Cardiac septum (tissue), 1 donor: ENCODE measurements around the gene GLIS1. TPM values are rescaled to one million over a fixed set of nuclear protein-coding genes. Genes with fewer than 3 reads are reported as not detected.

Source experiments
- DNase-seq: peaks from one replicate; pipeline ENCODE4 v3.0.0-alpha.2; 2020; ENCODE audit warnings: low spot score
- intact Hi-C: fragments of 100-400 bp; cut with DNase I; formaldehyde crosslinking; loops from one replicate; pipeline ENCODE4 v1.14.0; 2022
- total RNA-seq: library from RNA; stranded (reverse); fragmentation: NEBNext Ultra II Directional; extraction: Animal tissue kit (Norgen Biotek cat#: 25700); gene quantifications from one replicate; pipeline ENCODE4 v1.2.1, GENCODE V29; 2021
- donor health status: DM: no; HTN: no; CAD: no.

GLIS1 gene
- total RNA-seq, 1 donor from 2014 or later, result 0.30 TPM

DNA sequence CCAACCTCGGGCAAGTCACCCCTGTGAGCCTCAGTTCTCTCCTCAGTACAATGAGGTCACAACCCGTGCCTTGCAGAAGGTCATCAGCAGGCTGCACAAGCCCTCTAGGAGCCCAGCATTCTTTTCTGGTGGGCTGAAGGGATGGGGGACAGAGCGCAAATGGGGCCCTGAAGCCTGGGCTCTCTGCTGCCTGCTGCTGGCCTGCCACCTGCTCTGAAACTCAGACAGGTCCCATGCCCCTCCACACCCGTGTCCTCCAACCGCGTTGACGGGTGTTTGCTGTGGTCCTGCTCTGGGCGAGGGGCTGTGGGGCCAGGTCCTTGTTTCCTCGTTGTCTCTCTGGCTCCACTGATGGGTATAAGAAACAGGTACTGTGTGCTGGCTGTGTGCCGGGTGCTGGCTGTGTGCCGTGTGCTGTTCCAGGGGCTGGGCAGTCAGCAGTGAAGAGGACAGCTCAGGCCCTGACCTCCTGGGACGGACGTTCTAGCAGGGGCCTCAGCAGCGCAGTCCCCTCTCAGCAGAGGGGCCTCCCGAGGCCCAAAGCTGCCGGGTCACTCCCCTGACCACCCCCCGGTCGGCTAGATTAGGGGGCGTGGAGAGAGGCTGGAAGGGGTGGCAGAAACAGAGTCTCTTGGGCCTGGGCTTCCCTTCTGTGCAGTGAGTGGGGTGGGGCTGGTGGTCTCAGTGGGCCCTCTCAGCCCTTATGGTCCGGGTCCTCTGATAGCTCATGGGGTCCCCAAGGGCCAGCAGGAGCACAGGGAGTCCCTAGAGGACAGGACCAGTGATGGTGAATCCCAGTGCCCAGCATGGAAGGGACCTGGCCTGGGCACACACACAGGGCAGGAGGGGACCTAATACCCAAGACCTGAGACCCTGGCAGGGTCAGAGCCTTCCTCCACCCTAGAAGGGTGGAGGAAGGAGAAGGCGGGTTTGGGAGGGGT, 237.6 kb downstream of the GLIS1 start:
- intact Hi-C loops, result no loop called here
- DNase-seq, result no peak

DNA sequence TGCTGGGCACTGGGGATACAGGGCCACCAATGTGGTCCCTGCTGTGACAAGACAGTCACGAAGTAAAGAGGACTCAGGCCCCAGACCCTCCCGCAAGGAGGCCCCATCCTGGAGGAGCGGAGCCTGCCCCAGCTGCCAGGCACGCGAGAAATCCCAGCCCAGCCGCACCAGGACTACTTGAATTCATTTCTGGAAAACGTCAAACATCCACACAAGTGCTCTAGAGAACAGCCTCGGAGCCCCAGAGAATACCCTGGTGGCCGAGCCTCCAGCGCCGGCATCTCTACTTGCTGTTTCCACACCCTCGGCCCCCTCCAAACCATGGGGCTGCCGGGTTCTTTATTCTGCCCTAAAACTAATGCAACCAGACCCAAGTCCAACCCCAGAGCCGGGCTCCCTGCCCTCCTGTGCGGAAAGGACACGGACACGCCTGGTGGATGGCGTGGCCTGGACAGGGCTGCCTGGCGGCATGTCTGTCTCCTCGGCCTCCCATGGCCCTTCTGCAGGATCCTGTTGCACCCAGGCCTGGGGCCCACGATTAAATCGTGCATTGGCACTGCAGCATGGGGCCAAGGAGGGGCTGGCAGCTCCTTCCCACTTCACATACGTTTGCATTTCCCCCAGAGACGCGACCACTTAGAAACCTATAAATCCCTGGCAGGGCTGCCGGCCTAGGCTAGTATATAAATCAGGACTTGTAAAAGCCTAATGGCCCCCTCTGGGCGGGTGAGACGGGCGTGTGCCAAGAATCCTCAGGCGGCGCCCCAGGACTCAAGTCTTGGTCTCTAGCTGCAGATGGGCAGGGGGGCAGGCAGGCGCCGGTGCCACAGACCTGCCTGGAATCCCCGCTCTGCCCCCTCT, 238.5 kb downstream of the GLIS1 start:
- intact Hi-C loops, result no loop called here
- no peak for DNase-seq

DNA sequence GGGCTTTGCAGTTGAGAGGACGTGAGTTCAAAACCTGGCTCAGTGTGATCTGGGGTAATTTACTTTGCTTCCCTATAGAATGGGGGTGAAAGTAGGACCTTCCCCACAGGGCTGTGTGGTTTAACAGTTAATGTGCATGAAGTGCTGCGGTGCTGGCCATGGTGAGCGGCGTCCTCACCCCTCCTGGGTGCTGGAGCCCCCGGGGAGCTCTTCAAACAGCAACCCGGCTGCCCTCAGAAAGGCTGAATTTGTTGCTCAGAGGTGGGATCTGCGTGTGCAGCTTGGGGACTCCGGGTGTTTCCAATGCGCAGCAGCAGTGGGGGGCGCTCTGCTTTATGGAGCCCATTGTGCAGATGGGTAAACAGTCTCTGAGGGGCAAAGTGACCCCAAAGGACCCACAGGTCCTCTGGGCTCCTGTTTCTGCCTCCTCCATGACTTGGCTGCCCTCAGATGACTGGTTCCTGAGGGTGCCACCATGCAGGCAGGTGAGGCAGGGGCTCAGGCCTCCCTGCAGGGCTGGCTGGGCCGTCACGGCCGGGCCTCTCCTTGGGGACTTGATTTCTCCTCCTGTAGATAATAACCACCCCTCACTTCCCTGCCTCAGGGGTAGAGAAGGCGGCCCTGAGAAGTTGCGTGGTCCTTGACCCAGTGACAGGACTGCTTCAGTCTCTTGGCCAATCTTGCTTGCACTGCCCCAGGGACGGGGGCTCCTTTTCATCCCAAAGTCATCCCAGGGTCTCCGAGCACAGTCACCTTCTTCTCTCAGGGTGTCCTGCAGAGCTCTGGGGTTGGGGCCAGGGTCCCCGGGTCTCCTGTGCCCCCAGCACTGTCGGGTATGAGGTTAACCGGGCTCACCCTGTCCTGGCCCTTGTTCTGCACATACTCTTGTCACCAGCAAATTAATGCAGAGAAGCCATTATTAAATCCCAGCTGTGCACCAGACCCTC, 239.4 kb downstream of the GLIS1 start:
- no peak for DNase-seq
- intact Hi-C loops, result no loop called here

DNA sequence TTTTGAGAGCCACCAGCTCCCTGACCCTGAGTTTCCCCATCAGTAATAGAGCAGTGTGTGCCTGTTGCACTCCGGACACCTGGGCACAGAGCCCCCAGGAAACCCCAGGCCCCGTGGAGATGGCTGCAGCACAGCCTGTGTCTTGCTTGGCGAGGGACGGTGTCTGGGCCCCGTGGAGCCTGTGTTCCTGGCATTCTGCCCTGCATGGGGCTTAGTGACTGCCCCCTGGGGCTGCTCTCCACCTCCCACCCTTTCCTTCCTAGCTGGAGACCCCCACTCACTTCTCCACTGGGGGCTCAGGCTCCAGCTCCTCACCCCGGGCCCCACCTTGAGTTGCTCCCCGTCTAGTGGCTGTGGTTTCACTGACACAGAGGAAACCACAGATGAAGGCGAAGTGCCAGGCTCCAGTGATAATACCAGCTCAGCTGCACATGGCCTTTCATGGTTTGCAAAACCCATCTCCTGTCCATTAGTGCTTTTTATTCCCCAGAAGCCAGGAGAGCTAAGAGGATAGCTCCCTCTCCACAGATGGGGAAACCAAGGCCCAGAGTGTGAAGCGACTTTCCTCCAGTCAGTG, 240.3 kb downstream of the GLIS1 start:
- DNase-seq, result no peak
- intact Hi-C loops, result no loop called here

DNA sequence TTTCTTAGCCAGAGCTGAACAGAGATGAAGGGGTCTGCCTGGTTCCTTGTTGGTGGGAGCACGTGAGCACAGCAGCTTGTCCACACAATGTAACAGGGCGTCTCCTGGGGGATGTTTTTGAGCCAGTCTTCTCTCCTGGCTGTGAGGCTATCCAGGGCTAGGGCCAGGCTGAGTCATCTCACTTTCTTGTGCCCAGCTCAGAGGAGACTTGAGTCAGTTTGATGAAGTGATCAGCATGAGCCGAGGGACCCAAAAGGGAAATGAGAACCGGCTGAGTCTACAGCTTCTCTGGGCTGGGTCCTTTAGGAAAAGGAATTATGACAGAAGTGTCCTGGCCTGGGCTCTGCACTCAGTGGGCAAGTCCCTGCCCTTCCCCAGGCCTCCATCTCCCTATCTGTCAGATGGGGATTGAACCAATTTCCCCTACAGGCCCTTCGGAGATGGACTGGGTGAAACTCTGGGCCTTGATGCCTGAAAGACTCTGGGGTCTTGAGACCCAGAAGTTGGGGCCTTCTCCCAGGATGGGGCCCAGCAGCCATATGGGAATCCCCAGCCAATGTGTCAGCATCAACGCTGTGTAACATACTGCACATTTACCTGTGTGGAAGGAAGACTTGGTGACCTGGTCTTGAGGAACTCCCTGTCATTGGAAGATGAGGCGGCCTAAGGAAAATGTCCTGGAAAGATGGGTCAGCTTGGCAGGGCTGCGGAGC, 243.2 kb downstream of the GLIS1 start:
- DNase-seq, result no peak
- intact Hi-C loops, result no loop called here

DNA sequence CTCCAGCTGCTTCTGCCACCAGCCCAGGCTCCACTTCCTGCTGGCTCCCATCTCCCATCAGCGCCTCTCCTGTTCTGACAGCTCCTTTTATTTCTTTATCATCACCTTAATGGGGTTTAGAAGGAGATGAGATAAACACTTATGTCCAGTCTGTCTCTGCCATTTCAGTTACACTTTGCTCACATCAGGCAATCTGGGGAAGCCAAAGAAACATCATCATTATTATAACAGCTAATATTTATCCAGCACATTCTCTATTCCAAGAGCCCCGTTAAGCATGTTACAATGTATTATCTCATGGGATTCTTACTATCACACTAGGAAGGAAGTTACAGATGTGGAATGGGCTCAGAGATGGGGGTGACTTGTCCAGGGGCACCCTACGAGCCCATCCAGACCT, 248.6 kb downstream of the GLIS1 start:
- DNase-seq, result no peak
- intact Hi-C loops, result no loop called here

DNA sequence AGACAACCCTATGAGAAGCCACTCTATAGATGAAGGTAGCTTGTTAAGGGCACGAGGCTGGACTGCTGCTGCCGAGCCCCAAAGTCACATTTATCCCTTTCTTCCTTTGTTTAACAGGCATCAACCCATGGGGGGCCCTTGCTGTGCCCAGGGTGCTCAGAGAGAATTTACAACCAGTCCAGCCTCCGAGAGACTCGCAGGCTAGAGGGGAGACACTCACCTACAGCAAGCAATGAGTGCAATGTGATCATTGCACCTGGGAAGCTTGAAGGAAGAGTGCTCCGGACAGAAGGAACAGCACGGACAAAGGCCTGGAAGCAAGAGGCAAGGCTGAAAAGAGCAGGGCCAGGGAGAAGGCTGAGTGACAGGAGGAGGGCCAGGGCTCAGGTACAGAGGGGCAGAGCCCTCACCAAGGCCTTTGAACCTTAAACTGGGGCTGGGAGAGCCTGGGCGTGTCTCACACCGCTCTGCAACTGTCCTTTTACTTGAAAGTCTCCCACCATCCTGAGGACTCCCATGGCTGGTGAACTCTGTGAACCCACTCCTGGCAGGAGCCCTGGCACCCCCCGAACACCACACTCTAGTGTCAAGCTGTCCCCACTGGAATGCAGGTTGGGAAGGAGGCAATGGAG, 252.5 kb downstream of the GLIS1 start:
- intact Hi-C loops, result loop anchor here (10.0 kb wide), 1 partner anchor 108 kb away; no protein-coding TSS in a partner anchor
- DNase-seq, result no peak

DNA sequence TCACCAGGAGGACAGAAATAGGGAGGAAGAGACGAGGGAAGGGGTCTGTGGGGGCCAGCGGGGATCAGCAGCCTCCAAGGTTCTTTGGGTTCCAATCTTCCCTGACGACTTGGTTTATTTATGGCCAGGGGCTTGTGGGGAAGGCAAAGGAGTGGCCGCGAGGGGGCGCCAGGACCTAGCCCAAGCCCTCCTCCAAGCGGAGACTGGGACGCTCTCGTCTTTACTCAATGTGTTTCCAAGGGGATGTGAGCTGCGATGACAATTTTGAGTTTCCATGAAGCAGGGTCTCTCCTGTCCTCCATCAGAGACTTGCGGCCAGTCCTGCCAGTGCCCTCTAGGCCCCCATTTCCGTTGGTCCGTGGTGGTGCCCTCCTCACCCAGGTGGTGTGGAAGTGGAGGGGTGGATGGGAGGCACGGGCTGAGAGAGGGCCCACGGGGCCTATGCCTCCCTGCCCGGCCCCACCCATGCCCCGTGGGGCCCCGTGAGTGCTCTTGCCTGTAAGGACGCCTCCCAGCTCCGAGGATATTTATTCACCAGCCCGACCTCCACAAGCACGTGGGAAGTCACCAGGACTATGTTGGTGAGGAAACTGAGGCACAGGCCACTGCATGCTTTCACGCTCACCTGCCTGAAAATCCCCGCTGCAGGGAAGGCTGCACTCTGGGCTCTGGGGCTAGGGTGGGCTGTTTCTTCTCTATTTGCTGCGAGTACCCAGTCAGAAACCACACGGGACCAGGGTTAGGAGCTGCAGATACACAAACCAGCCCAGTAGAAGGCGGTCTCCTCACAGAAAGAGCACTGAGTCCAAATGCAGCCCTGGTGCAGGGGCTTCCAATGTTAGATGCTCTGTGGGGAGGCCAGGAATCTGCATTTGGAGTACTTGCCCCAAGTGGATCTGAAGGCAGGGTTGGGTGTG, 253.2 kb downstream of the GLIS1 start:
- DNase-seq, result no peak
- intact Hi-C loops, result loop anchor here (1.0 to 10.0 kb wide), 3 partner anchors 109 to 269 kb away; no protein-coding TSS in a partner anchor

DNA sequence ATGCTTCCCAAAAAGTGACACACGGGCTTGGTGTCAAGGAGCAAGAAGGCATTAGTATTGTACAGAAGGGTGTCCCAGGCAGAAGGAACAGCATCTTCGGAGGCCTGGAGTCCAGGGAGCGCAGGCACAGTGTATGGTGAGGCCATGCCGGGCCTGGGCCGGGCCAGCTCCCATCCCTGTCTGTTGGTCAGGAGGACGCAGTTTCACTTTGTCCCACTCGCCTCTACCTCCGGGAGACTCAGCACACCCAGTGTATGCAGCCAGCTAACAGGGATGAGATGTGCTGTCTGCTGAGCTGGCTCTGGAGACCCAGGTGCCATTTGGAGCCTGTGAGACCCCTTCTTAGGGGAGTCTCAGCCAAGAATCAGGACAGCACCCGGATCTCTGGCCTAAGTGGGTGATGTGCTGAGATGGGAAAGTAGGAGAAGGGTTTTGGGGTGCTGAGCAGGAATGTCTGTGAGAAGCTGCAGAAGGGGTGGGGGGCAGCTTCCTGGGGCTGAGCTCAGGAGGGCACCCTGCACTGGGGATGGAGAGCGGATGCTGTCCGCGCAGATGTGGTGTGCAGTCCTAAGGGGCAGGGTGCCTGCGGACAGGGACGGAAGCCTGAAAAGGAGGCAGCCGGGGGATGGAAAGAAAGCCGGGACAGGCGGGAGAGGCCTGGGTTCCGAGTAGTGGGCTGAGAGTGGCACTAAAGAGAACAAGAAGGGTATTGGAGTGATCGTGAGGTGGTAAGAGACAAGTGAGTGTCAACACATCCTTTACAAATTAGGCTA, 254.1 kb downstream of the GLIS1 start:
- intact Hi-C loops, result loop anchor here (1.0 to 10.0 kb wide), 3 partner anchors 110 to 269 kb away; no protein-coding TSS in a partner anchor

DNA sequence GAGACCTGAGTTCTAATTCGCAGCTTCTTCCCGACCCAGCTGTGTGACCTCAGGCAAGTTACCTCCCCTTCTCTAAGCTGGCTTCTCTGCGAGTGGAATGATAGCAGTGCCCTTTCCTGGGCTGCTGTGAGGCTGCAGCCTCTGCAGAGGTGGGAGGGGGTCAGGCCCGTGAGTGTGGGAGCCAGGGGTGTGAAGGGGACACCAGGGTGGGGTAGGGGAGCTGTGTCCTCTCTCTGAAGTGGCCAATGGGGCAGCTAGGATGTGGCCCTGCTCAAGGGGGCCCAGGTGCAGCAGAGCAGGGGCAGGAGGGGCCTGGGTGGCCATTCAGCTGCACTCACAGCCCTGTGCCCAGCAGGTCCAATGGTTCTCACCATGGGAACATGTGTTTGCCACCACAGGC, 255.3 kb downstream of the GLIS1 start:
- intact Hi-C loops, result loop anchor here (10.0 kb wide), 1 partner anchor 111 kb away; no protein-coding TSS in a partner anchor
- no peak for DNase-seq

More for the DNA sequence above, 254.1 kb downstream of the GLIS1 start:
- no peak for DNase-seq

DNA sequence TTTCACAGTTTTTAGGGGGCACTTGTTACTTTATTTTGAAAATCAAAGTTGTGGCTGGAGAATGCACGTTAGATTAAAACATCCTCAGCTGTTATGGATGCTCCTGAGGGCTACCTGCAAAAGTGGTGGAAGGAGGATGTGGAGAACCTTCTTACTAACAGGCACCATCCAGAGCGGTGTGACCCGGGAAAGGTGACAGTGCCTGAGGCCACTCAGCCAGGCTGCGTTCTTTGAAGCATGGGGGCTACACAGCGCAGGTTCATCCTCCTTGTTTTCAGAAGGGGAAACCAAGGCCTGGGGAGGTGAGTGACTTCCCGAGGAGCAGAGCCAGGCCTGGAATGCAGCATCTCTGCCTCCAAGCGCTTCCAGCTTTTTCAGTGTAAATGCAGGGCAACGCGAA, 255.8 kb downstream of the GLIS1 start:
- no peak for DNase-seq
- intact Hi-C loops, result loop anchor here (10.0 kb wide), 1 partner anchor 112 kb away; no protein-coding TSS in a partner anchor

DNA sequence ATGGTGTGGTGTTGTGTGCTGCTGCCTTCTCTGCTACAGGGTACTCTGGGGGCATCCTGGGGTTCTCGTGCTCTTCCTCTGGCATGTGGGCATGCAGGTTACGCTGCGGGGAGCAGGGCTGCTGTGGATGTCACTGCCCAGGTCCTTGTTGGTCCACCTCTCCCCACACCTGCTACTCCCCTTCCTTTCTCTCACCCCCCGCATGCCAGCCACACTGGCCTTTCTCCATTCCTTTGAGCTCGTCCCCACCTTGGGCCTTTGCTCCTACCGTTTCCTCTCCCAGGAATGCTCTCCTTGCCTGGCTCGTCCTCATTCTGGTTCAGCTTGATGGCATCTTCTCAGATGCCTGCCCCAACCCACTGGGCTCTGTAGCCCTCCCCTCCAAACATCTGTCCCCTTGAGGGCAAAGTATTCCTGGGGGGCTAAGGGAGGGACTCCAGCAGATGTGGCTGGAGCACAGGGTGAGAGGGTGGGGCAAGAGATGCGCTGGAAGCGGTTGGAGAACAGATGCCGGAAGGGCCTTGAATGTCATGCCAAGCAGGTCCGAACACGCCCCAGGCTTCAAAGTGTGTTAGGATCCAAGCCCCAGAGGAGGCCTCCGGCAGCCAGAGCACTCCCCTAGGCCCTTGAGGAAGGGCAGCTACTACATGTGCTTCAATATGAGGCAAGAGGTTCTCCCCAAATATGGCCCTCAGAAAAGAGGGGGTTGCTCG, 256.4 kb downstream of the GLIS1 start:
- intact Hi-C loops, result loop anchor here (10.0 kb wide), 1 partner anchor 112 kb away; no protein-coding TSS in a partner anchor
- DNase-seq, result no peak

DNA sequence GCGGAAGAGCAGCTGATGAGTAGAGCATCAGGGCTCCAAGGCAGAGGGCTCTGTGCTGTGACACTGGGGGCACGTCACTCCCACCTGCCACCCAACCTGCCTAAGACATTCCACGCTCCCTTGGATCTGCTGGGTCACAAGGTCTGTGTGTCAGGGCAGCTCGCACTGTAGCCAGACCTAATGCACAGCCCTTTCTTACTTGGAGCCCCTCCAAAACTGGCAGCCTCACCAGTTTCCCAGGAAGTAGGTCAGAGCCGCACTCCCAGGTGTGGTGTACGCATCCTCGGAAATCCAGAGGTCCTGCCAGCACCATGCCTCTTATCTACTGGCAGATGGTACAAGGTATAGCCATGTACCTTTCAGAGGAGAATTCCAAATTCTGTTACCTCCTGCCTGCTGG, 257.5 kb downstream of the GLIS1 start:
- DNase-seq, result no peak
- intact Hi-C loops, result loop anchor here (10.0 kb wide), 1 partner anchor 113 kb away; no protein-coding TSS in a partner anchor

DNA sequence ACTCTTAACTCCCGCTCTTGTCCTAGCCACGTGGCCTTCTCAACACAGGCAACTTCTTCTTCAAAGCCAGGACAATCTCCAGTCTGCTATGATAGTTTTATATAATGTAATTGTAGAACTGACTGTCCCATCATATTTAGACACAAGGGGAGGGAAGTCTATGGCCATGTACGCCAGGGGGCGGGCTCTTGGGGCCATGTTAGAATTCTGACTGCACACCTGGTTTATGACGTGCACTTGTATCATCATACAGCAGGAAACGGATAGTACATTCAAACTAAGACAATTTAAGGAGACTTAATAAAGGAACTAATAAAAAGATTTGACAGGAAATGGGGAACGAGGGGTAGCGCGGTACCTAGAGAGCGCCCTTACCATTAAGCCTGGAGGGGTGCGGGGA, 258.3 kb downstream of the GLIS1 start:
- intact Hi-C loops, result loop anchor here (10.0 kb wide), 1 partner anchor 114 kb away; no protein-coding TSS in a partner anchor
- no peak for DNase-seq

DNA sequence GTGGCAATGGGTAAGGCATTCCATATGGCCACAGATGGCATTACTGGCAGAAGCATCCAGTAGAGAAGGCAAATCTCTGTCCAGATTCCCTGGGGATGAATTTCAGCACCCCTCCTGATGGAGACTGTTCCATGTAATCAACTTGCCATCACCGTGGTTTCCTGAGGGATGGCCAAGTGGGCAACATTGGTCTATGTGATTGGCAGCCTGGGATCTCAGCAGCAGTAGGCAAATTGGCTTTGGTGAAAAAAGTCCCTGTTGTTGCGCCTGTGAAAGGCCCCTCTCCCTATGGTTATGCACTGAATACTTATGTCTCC, 260.5 kb downstream of the GLIS1 start:
- intact Hi-C loops, result no loop called here
- DNase-seq, result no peak
